Measurements from ENCODE around the gene PTPN21. TPM values are rescaled to one million over a fixed set of nuclear protein-coding genes. Genes with fewer than 3 reads are reported as not detected.
A peak's percentile ranks its signal among the peaks of the same experiment; 100 is the strongest.

PTPN21 gene
- 6.1 TPM for total RNA-seq

- FAIRE-seq: no peak
- peak; percentile 83 to 88 for DNase-seq (ENCODE audit: low spot score in 2 of 2)
Measured at GRCh38 chr14:88554457-88555286, at the start of gene PTPN21. Gene PTPN21 (minus strand): TSS chr14:88555007. CDS start chr14:88550417, 4,590 bp downstream.

- DNase-seq (ENCODE audit: low spot score in 2 of 2): no peak
- FAIRE-seq: no peak
Measured at GRCh38 chr14:88604212-88604611, 49.4 kb upstream of the PTPN21 start.

- DNase-seq (ENCODE audit: low spot score in 2 of 2): no peak
- no peak for FAIRE-seq
Measured at GRCh38 chr14:88599761-88600439, 45.1 kb upstream of the PTPN21 start.

GRCh38 chr14:88599326-88599725 is 44.5 kb upstream of the PTPN21 start:
- FAIRE-seq (no peak), DNase-seq (ENCODE audit: low spot score in 2 of 2) (no peak)

- FAIRE-seq (no peak), DNase-seq (ENCODE audit: low spot score in 2 of 2) (no peak)
Measured at GRCh38 chr14:88598097-88598675, 43.4 kb upstream of the PTPN21 start.

- FAIRE-seq (no peak), DNase-seq (ENCODE audit: low spot score in 2 of 2) (no peak)
Measured at GRCh38 chr14:88597601-88598000, 42.8 kb upstream of the PTPN21 start.

- DNase-seq (ENCODE audit: low spot score in 2 of 2) (no peak), FAIRE-seq (no peak)
Measured at GRCh38 chr14:88597038-88597437, 42.2 kb upstream of the PTPN21 start.

- DNase-seq (ENCODE audit: low spot score in 2 of 2) (no peak), FAIRE-seq (no peak)
Measured at GRCh38 chr14:88592031-88592430, 37.2 kb upstream of the PTPN21 start.

GRCh38 chr14:88590173-88590572 is 35.4 kb upstream of the PTPN21 start:
- no peak for DNase-seq (ENCODE audit: low spot score in 2 of 2)
- FAIRE-seq: no peak

GRCh38 chr14:88588081-88588480 is 33.3 kb upstream of the PTPN21 start:
- DNase-seq (ENCODE audit: low spot score in 2 of 2): no peak
- no peak for FAIRE-seq

- no peak for DNase-seq (ENCODE audit: low spot score in 2 of 2)
- FAIRE-seq: no peak
Measured at GRCh38 chr14:88584451-88584850, 29.6 kb upstream of the PTPN21 start.

GRCh38 chr14:88576222-88576621 is 21.4 kb upstream of the PTPN21 start:
- DNase-seq (ENCODE audit: low spot score in 2 of 2): no peak
- no peak for FAIRE-seq

- FAIRE-seq: no peak
- DNase-seq (ENCODE audit: low spot score in 2 of 2): no peak
Measured at GRCh38 chr14:88572117-88572516, 17.3 kb upstream of the PTPN21 start.

GRCh38 chr14:88568196-88568595 is 13.4 kb upstream of the PTPN21 start:
- FAIRE-seq (no peak), DNase-seq (ENCODE audit: low spot score in 2 of 2) (no peak)

- DNase-seq (ENCODE audit: low spot score in 2 of 2) (no peak), FAIRE-seq (no peak)
Measured at GRCh38 chr14:88565427-88565826, 10.6 kb upstream of the PTPN21 start.

- no peak for DNase-seq (ENCODE audit: low spot score in 2 of 2)
- no peak for FAIRE-seq
Measured at GRCh38 chr14:88563845-88564244, 9.0 kb upstream of the PTPN21 start.

GRCh38 chr14:88562831-88563686 is 8.3 kb upstream of the PTPN21 start, which contains the start of gene ZC3H14:
Gene ZC3H14 (plus strand): TSS chr14:88563037. CDS start chr14:88563134, 97 bp downstream.
- FAIRE-seq (no peak), DNase-seq (ENCODE audit: low spot score in 2 of 2) (peak; percentile 89 to 92)

- FAIRE-seq (no peak), DNase-seq (ENCODE audit: low spot score in 2 of 2) (no peak)
Measured at GRCh38 chr14:88562532-88562830, 7.7 kb upstream of the PTPN21 start.

- DNase-seq (ENCODE audit: low spot score in 2 of 2) (no peak), FAIRE-seq (no peak)
Measured at GRCh38 chr14:88559852-88560251, 5.0 kb upstream of the PTPN21 start.

GRCh38 chr14:88556581-88556980 is 1.8 kb upstream of the PTPN21 start:
- DNase-seq (ENCODE audit: low spot score in 2 of 2): no peak
- FAIRE-seq: no peak

All from frontal cortex (tissue), 4 donors.